GM12873 (cell line): ENCODE data around the gene ABHD8.

Source experiments
- TF ChIP-seq, protein P1 (sequence below): IDR thresholded peaks from 2 replicates; pipeline ENCODE4 v1.5.1; 2012; ENCODE audit warnings: low read depth, mild to moderate bottlenecking, moderate library complexity, low read length, control low read depth; ENCODE audit not compliant: insufficient read depth; ENCODE audit errors: missing control alignments

ABHD8 gene

GRCh38 chr19:17337675-17338432 lies 34.6 kb upstream of the ABHD8 start:
- TF ChIP-seq, protein P1, sequence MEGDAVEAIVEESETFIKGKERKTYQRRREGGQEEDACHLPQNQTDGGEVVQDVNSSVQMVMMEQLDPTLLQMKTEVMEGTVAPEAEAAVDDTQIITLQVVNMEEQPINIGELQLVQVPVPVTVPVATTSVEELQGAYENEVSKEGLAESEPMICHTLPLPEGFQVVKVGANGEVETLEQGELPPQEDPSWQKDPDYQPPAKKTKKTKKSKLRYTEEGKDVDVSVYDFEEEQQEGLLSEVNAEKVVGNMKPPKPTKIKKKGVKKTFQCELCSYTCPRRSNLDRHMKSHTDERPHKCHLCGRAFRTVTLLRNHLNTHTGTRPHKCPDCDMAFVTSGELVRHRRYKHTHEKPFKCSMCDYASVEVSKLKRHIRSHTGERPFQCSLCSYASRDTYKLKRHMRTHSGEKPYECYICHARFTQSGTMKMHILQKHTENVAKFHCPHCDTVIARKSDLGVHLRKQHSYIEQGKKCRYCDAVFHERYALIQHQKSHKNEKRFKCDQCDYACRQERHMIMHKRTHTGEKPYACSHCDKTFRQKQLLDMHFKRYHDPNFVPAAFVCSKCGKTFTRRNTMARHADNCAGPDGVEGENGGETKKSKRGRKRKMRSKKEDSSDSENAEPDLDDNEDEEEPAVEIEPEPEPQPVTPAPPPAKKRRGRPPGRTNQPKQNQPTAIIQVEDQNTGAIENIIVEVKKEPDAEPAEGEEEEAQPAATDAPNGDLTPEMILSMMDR: no peak

GRCh38 chr19:17336872-17337674 lies 33.8 kb upstream of the ABHD8 start, which contains the start of gene GTPBP3:
Gene GTPBP3, plus strand, starts transcription at chr19:17337553. Its CDS starts 59 bp downstream, at chr19:17337612.
- TF ChIP-seq, protein P1: no peak

DNA sequence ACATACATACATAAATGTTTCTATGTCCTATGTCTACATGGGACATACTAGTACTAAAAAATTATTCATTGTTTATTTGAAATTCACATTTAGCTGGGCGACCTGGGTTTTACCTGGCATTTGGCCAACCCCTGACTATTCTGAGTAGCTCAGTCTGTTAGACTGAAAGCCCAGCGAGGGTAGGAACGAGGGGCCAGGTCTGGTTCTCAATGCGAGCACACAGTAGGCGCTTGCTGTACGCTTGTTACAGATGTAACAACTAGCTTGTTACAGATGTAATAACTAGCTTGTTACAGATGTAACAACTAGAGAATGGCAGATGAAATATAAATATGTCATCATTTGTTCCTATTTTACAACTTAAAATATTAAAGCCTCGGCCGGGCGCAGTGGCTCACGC lies 32.4 kb upstream of the ABHD8 start:
- TF ChIP-seq, protein P1: no peak

GRCh38 chr19:17334414-17335409 lies 31.5 kb upstream of the ABHD8 start, which contains the start of gene ANO8:
Gene ANO8, minus strand, starts transcription at chr19:17334855. Its CDS starts 185 bp downstream, at chr19:17334670.
- TF ChIP-seq, protein P1: no peak

- TF ChIP-seq, protein P1: no peak
Observed at GRCh38 chr19:17333611-17334413, 30.6 kb upstream of the ABHD8 start.

- TF ChIP-seq, protein P1: no peak
Observed at GRCh38 chr19:17332677-17333581, 29.7 kb upstream of the ABHD8 start.
